ENCODE results near the gene OSBPL5. TPM values are rescaled to one million over a fixed set of nuclear protein-coding genes. Genes with fewer than 3 reads are reported as not detected.
A peak's percentile ranks its signal among the peaks of the same experiment; 100 is the strongest.

OSBPL5 gene, protein sequence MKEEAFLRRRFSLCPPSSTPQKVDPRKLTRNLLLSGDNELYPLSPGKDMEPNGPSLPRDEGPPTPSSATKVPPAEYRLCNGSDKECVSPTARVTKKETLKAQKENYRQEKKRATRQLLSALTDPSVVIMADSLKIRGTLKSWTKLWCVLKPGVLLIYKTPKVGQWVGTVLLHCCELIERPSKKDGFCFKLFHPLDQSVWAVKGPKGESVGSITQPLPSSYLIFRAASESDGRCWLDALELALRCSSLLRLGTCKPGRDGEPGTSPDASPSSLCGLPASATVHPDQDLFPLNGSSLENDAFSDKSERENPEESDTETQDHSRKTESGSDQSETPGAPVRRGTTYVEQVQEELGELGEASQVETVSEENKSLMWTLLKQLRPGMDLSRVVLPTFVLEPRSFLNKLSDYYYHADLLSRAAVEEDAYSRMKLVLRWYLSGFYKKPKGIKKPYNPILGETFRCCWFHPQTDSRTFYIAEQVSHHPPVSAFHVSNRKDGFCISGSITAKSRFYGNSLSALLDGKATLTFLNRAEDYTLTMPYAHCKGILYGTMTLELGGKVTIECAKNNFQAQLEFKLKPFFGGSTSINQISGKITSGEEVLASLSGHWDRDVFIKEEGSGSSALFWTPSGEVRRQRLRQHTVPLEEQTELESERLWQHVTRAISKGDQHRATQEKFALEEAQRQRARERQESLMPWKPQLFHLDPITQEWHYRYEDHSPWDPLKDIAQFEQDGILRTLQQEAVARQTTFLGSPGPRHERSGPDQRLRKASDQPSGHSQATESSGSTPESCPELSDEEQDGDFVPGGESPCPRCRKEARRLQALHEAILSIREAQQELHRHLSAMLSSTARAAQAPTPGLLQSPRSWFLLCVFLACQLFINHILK
- 9.5 TPM for polyA plus RNA-seq (2013, experiment 1 of 2)
- 9.7 TPM for polyA plus RNA-seq (2013, experiment 2 of 2)

DNA sequence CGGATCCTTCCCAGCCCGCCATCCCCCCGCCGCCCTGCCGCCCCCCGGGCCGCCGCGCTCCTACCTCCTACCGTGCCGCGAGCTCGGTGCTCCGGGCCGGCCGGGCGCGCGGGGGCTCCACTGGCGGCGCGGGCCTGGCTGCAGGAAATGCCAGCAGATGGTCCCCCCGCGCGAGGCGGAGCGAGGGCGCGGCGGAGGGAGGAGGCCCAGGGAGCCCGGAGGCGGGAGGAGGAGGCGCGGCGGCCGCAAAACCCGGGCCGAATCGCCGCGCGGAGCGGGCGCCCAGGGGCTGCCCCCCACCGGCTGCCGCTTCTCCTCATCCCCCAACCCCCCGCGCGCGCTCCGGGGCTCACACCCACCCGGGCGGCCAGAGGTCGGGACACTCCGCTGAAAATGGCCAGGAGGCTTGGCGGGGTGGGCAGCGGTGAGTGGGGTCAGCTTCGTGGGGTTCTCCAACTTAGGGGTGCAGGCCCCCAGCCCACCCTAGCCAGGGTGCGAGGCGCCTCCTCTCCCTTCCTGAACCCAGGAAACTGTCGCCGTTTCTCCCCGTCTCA lies at the start of gene OSBPL5:
Gene OSBPL5 (minus strand): TSS at position 159 of the 554 bp plus-strand sequence. CDS start 36,162 bp downstream, outside the sequence.
- Histone ChIP-seq H3K23ac (ENCODE audit: low read depth, low read length, poor library complexity) (peak within 1 kb of the TSS; percentile 20), H2BK5ac (ENCODE audit: low read length) (no peak within 1 kb of the TSS), H3K4me1 (ENCODE audit: control insufficient read depth in 2 of 2, insufficient read depth in 1 of 2, low read depth in 1 of 2, low read length in 2 of 2) (peaks cover 28 to 38% of the 10 kb centered on the region in 2 donors), H2BK15ac (ENCODE audit: low read length) (peak within 1 kb of the TSS; percentile 90), H3K4me3 (ENCODE audit: low read length in 2 of 2) (peak within 1 kb of the TSS; percentile 85 to 87), H3K9ac (ENCODE audit: low read depth, low read length, poor library complexity) (peak within 1 kb of the TSS; percentile 87), H3K27ac (replicated peaks; ENCODE audit: low read length) (no peak within 1 kb of the TSS), H3K36me3 (replicated peaks in 1 of 2; ENCODE audit: control insufficient read depth in 2 of 2, insufficient read depth in 2 of 2, low read length in 2 of 2) (no peaks in the 10 kb centered on the region), H3K27me3 (ENCODE audit: control insufficient read depth in 3 of 3, insufficient read depth in 3 of 3, low read depth in 1 of 3, low read length in 3 of 3) (peaks cover 0 to 37% (median 4%) of the 10 kb centered on the region in 3 experiments), H2BK120ac (ENCODE audit: low read depth, low read length) (peak within 1 kb of the TSS; percentile 73), H3K18ac (ENCODE audit: low read length) (peak within 1 kb of the TSS; percentile 94), H3K4ac (ENCODE audit: low read length) (no peak within 1 kb of the TSS), H3K14ac (ENCODE audit: low read length) (peak within 1 kb of the TSS; percentile 31), H3K4me2 (ENCODE audit: insufficient read depth, low read length, poor library complexity, severe bottlenecking) (peak within 1 kb of the TSS; percentile 99), H3K9me3 (replicated peaks in 1 of 2; ENCODE audit: control insufficient read depth in 2 of 2, insufficient read depth in 1 of 2, low read depth in 1 of 2, low read length in 2 of 2) (no peaks in the 10 kb centered on the region), H2BK12ac (ENCODE audit: low read length) (peak within 1 kb of the TSS; percentile 89), H3K79me1 (ENCODE audit: low read depth, low read length) (peaks cover 7% of the 10 kb centered on the region), H4K8ac (ENCODE audit: low read depth, low read length) (peak within 1 kb of the TSS; percentile 83), H4K91ac (ENCODE audit: low read depth, low read length, poor library complexity) (peak within 1 kb of the TSS; percentile 13), H2AK5ac (ENCODE audit: low read depth, low read length) (peak within 1 kb of the TSS; percentile 96), H2AFZ (ENCODE audit: low read length) (peak within 1 kb of the TSS; percentile 94)
- no peak for DNase-seq (ENCODE audit: low spot score)
- no CpG with 5 or more reads among the region's 63 CpGs for WGBS, 2 donors (ENCODE audit: extremely low coverage in 2 of 2, insufficient read length in 2 of 2, insufficient replicate concordance in 1 of 2)

- H3K27me3 ChIP-seq (ENCODE audit: control insufficient read depth in 3 of 3, insufficient read depth in 3 of 3, low read depth in 1 of 3, low read length in 3 of 3): peaks cover 0 to 5% (median 0%) of the 10 kb centered on the region in 3 experiments
- no peak for DNase-seq (ENCODE audit: low spot score)
- no peak overlapping the region for H2BK5ac ChIP-seq (ENCODE audit: low read length)
- H2BK120ac ChIP-seq (ENCODE audit: low read depth, low read length): peak overlapping the region; percentile 39
- H3K4me1 ChIP-seq (ENCODE audit: control insufficient read depth in 2 of 2, insufficient read depth in 1 of 2, low read depth in 1 of 2, low read length in 2 of 2): no peaks in the 10 kb centered on the region
- no peak overlapping the region for H3K23ac ChIP-seq (ENCODE audit: low read depth, low read length, poor library complexity)
- H3K27ac ChIP-seq (replicated peaks; ENCODE audit: low read length): no peak overlapping the region
- H3K79me1 ChIP-seq (ENCODE audit: low read depth, low read length): peaks cover 3% of the 10 kb centered on the region
- H4K91ac ChIP-seq (ENCODE audit: low read depth, low read length, poor library complexity): no peak overlapping the region
- H3K4ac ChIP-seq (ENCODE audit: low read length): no peak overlapping the region
- no peak overlapping the region for H3K4me2 ChIP-seq (ENCODE audit: insufficient read depth, low read length, poor library complexity, severe bottlenecking)
- H3K9ac ChIP-seq (ENCODE audit: low read depth, low read length, poor library complexity): no peak overlapping the region
- no peak overlapping the region for H2BK12ac ChIP-seq (ENCODE audit: low read length)
- no peaks in the 10 kb centered on the region for H3K9me3 ChIP-seq (replicated peaks in 1 of 2; ENCODE audit: control insufficient read depth in 2 of 2, insufficient read depth in 1 of 2, low read depth in 1 of 2, low read length in 2 of 2)
- H3K18ac ChIP-seq (ENCODE audit: low read length): no peak overlapping the region
- H3K4me3 ChIP-seq (ENCODE audit: low read length in 2 of 2): no peak overlapping the region
- H4K8ac ChIP-seq (ENCODE audit: low read depth, low read length): no peak overlapping the region
- H2AK5ac ChIP-seq (ENCODE audit: low read depth, low read length): peak overlapping the region; percentile 54
- no CpG with 5 or more reads among the region's 4 CpGs for WGBS, 2 donors (ENCODE audit: extremely low coverage in 2 of 2, insufficient read length in 2 of 2, insufficient replicate concordance in 1 of 2)
- no peaks in the 10 kb centered on the region for H3K36me3 ChIP-seq (replicated peaks in 1 of 2; ENCODE audit: control insufficient read depth in 2 of 2, insufficient read depth in 2 of 2, low read length in 2 of 2)
- H2AFZ ChIP-seq (ENCODE audit: low read length): peak overlapping the region; percentile 15
- peak overlapping the region; percentile 44 for H3K14ac ChIP-seq (ENCODE audit: low read length)
- no peak overlapping the region for H2BK15ac ChIP-seq (ENCODE audit: low read length)
Measured at GRCh38 chr11:3214420-3214699, 49.2 kb upstream of the OSBPL5 start.

GRCh38 chr11:3213659-3214419 lies 48.7 kb upstream of the OSBPL5 start:
- Histone ChIP-seq H2AFZ (ENCODE audit: low read length) (peak overlapping the region; percentile 15), H2AK5ac (ENCODE audit: low read depth, low read length) (peak overlapping the region; percentile 54), H4K91ac (ENCODE audit: low read depth, low read length, poor library complexity) (no peak overlapping the region), H3K4me3 (ENCODE audit: low read length in 2 of 2) (peak overlapping the region in 1 of 2 donors; percentile 19), H3K9ac (ENCODE audit: low read depth, low read length, poor library complexity) (no peak overlapping the region), H3K27me3 (ENCODE audit: control insufficient read depth in 3 of 3, insufficient read depth in 3 of 3, low read depth in 1 of 3, low read length in 3 of 3) (peaks cover 0 to 3% (median 0%) of the 10 kb centered on the region in 3 experiments), H3K4ac (ENCODE audit: low read length) (no peak overlapping the region), H2BK5ac (ENCODE audit: low read length) (no peak overlapping the region), H3K9me3 (replicated peaks in 1 of 2; ENCODE audit: control insufficient read depth in 2 of 2, insufficient read depth in 1 of 2, low read depth in 1 of 2, low read length in 2 of 2) (no peaks in the 10 kb centered on the region), H3K4me2 (ENCODE audit: insufficient read depth, low read length, poor library complexity, severe bottlenecking) (no peak overlapping the region), H3K79me1 (ENCODE audit: low read depth, low read length) (peaks cover 3% of the 10 kb centered on the region), H2BK120ac (ENCODE audit: low read depth, low read length) (peak overlapping the region; percentile 39), H3K4me1 (ENCODE audit: control insufficient read depth in 2 of 2, insufficient read depth in 1 of 2, low read depth in 1 of 2, low read length in 2 of 2) (no peaks in the 10 kb centered on the region), H3K18ac (ENCODE audit: low read length) (no peak overlapping the region), H3K23ac (ENCODE audit: low read depth, low read length, poor library complexity) (no peak overlapping the region), H3K14ac (ENCODE audit: low read length) (peak overlapping the region; percentile 44), H3K36me3 (replicated peaks in 1 of 2; ENCODE audit: control insufficient read depth in 2 of 2, insufficient read depth in 2 of 2, low read length in 2 of 2) (no peaks in the 10 kb centered on the region), H3K27ac (replicated peaks; ENCODE audit: low read length) (no peak overlapping the region), H4K8ac (ENCODE audit: low read depth, low read length) (no peak overlapping the region), H2BK15ac (ENCODE audit: low read length) (no peak overlapping the region), H2BK12ac (ENCODE audit: low read length) (peak overlapping the region; percentile 42)
- no peak for DNase-seq (ENCODE audit: low spot score)
- no CpG with 5 or more reads among the region's 24 CpGs for WGBS, 2 donors (ENCODE audit: extremely low coverage in 2 of 2, insufficient read length in 2 of 2, insufficient replicate concordance in 1 of 2)
